ENCODE measurements around the gene ADAMTS6.

DNA sequence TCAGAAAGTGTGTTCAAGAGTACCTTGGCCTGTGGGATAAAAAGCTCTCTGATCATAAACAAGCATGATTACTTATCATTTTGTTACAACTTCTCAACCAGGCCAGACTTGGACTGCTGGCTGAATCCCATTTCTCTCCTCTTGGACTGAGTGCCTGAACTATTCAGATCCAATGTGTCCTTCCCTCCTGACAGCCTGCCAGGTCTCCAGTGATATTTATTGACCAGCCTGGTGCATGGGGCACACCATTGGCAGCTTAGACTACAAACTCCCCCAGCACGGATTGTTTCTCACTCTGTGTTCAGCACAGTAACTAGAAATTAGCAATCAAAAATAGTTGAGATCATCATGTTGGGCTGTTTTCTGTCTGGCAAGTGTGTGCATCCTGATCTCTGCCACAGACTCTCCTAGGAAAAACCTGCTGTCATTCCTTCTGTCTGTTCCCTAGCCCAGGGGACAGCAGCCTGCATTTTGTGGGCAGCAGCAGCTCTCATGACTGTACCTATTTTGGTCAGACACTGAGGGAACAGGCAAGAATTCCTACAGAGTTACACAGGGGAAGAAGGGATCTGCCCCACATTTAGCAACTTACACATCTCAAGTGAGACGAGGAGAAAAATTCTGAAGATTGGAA lies 348.1 kb downstream of the ADAMTS6 start:
- TF ChIP-seq TARDBP (IDR thresholded peaks at IDR 0.05): no peak
- no peak for TF ChIP-seq BHLHE40 (IDR thresholded peaks at IDR 0.05; ENCODE audit: borderline replicate concordance)
- TF ChIP-seq FOXM1 (IDR thresholded peaks at IDR 0.05; ENCODE audit: borderline replicate concordance): no peak
- no peak for TF ChIP-seq ZNF384 (IDR thresholded peaks at IDR 0.05)
- TF ChIP-seq CTBP1 (IDR thresholded peaks at IDR 0.05; ENCODE audit: borderline replicate concordance): no peak
